DMS79 treated with DMSO at 0.1 percent for 48 hours (cell line): Measurements from ENCODE around the gene SPECC1.

Experiments
- DNase-seq: peaks from one replicate; lab custom pipeline; 2025; lab: John Stamatoyannopoulos, UW

The SPECC1 gene

DNA sequence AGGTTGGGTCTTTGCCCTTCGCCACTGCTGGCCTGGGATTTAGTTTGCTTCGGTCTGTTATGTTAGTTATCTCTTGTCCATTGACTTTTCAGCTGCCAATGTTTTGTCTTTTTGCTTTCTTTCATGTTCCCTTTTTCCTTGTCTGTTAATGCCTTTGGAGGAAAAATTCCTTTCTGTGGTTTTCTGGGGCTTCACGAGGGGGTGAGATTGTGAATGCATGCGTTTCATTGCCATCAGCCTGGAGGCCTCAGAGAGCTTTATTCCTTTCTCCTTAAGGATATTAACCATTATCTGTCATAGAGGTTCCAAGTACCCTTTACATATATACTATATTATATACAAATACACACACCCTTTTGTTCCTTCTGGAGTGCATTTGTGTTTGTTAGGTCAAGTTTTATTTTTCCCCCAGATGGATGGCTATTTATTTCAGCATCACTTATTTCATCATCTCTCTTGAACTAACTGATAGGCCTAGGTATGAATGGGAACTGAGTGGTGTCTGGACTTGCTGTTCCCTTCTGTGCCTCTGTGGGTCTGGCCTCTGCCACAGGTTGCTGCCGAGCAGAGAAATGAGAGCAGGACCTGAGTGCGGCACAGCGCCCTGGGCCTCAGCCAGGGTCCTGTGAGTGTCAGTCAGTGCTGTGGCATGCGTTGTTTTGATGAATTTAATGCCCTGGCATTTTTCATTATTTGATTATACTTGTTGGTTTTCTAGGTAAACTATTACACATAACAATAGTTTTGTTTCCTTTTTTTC lies 264.8 kb downstream of the SPECC1 start:
- DNase-seq: no peak

DNA sequence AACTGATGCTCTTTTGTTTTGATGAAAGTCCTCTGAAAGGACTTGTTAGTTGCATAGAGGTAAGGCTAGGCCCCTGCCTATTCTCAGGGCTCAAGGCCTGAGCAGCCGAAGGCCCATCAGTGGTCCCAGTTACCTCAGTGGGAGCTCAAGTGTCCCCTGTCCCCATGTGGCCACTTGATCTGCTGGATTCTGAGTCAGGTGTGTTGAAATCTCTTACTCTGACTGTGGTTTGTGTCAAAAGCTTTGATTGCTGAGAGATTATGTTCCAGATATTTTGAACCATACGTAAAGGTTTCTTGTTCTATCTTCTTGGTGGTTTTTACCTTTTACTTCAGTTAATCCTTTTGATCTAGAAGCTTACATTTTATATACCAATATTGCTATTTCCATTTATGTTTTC lies 266.5 kb downstream of the SPECC1 start:
- DNase-seq: no peak

DNA sequence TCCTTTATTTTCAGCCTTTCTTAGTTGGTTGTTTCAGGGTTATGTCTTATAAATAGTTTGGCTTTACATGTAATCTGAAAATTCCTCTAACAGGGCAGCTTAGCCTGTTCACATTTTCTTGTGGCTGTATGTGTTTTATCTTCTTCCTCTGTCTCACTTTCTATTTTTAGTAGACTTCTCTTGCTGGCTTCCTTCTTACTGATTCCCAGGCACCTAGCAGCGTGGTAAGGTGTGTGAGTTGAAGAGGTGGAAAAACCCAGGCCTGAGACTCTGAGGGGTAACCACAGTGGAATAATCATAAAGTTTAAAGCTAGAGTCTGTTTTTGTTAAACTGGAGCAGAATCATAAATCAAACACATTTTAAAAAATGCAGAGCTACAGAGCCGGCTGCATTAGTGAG lies 267.3 kb downstream of the SPECC1 start:
- DNase-seq: no peak

DNA sequence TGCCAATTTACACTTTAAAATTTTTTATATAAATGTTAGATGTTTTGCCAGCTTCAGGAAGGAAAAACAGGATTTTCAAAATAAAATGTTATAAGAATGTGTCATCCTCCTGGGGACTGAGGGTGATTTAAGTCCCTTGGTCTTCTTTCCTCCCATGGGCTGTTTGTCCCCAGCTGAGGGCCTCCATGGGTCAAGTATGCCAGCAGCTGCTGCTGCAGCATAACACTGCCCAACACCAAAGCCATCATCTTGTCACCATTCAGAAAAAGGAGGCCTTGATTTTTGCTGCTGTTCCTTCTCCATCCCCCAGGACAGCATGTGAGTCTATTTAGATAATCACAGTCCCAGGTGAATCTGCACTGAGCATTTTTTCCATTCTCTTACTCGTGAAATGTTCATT lies 269.6 kb downstream of the SPECC1 start:
- DNase-seq: no peak

DNA sequence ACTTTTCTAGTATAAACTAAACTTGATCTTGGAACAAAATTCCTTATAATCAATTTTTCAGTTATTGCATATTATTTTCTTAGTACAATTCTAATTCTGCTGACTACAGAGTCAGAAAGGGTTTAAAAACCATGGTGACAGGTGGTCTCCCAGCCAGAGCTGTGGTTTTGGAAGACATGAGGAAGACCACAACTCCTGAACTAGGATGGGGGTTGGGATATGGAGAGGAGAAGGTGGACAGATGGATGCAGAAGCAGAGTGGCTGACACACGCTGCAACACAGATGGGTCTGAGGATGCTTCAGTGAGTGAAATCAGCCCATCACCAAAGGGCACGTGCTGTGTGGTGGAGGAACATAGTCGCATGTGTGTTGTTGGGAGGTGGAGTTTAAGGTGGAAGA lies 270.5 kb downstream of the SPECC1 start:
- no peak for DNase-seq

- DNase-seq: no peak
Measured at GRCh38 chr17:20280051-20280450, 270.9 kb downstream of the SPECC1 start.

DNA sequence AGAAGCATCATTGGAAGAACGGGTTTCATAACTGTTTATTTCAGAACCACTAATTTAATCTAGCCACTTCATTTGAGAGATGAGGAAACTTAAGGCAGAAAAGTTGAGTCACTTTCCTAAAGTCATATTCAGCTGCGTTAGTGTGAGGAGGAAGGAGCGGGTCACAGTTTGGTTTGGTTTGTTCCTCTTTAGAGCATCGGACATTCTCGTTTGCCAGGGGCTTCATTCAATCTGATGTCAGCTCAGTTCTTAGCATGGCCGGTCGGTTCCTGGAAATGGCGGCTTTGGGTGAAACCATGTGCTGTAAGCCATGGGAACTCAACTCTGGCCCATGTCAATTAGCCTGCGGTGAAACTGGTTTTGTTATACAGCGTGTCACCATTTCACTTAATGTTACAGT lies 271.7 kb downstream of the SPECC1 start:
- DNase-seq: no peak

DNA sequence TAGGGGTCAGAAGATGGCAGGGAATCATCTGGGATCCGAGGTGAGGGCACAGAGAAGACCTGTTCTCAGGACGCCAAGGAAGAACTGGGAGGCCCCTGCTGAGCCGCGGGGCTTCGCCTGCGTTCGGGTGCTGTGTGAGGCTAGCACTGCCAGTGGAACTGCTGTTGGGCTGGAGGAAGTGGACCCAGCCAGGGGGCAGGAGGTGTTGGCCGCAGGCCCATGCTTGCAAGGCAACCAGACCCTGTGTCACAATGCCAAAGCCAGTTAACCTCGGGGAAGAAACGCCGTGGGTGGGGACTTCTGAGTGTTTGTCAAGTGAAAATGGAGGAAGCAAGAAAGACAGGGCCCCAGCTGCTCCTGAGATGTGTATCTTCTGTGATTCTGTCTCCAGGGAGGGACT lies 272.7 kb downstream of the SPECC1 start:
- DNase-seq: no peak

DNA sequence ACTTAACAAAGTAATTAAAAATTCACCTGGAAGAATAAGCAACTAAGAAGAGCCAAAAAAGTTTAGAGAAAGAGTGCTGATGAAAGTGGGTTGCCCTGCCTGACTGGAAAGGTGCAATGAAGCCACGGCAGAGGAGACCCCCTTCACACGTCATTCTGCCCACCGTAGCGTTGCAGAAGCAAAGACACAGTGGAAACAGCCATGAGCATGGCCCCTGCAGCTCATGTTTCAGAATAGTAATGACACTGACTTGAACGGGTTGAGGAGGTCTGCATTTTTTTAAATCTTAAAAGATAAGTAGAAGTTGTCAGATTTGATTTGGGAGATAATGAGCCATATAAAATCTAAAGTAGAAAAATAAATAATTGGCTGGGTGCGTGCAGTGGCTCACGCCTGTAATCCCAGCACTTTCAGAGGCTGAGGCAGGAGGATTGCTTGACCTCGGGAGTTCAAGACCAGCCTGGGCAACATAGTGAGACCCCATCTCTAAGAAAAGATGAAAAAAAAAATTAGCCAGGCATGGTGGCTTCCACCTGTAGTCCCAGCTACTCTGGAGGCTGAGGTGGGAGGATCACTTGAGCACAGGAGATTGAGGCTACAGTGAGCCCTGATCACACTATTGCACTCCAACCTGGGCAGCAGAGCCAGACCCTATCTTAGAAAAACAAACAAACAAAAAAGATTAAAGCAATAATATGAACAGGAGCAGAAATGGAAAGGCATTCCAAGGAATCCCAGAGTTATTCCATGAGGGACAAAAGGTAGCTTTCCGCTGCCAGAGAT lies 273.6 kb downstream of the SPECC1 start:
- no peak for DNase-seq

- DNase-seq: no peak
Measured at GRCh38 chr17:20284022-20284421, 274.9 kb downstream of the SPECC1 start.

DNA sequence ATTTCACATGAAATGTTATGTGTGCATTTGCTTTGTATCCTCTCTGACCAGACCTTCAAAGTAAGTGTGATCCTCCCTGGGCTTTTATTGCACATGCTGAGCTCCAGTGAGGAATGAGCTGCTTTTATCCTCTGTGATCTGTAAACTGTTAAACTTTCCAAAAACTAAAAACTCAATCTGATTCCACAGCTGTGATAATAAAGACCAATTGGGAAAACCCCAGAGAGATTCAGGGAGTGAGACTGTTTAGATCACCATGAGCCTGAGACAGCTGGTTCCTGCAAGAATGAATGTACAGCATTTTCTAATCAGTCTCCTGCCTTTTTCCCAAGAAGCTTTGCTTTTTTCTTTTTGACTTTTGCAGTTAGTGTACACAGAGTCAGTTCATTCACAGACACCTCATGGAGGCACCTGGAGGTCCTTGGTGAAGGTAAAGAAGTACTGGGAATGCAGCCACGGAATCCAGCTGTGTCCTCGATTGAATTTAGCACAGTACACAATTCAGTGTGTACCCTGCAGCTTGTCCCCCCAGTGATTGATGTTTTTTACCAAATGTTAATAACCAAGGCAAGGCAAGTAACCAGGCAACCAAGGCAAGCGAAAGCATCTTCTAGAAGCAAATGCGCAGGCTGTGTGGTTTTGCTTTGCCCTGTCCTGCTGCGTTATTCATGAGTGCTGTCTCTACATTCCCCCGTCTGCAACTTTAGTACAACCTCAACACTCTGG lies 275.6 kb downstream of the SPECC1 start:
- DNase-seq: no peak

DNA sequence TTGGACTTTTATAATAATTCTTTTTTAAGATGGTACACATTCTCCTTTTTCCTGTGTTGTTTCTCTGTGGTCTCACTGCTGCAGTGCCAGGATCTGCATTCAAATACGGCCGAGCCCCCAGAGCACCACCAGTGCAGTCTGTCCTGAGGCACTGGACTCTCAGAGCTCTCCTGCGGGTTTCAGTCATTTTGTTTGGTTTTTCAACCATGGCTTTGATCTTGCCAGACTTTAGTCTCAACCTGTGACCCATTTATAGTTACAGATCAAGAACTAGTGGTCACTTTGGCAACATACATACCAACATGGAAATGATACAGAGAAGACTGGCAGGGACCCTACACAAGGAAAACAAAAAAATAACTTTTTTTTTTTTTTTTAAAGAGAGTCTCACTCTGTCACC lies 280.8 kb downstream of the SPECC1 start:
- no peak for DNase-seq

- DNase-seq: no peak
Measured at GRCh38 chr17:20291853-20292252, 282.7 kb downstream of the SPECC1 start.

GRCh38 chr17:20293501-20293900 lies 284.3 kb downstream of the SPECC1 start:
- DNase-seq: no peak

DNA sequence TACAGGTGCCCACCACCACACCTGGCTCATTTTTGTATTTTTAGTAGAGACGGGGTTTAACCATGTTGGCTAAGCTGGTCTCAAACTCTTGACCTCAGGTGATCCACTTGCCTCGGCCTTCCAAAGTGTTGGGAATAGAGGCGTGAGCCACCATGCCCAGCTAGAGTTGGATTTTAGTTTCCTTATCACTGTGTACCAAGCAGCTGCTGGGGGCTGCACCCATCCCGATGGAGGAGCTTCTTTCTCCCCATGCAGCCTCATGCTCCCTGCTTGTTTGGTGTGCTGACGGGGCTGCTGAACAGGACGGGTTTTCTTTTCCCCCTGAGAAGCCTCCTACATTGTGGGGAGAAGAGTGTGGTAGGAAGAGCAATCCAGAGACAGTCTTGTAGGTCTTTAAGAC lies 285.0 kb downstream of the SPECC1 start:
- no peak for DNase-seq

DNA sequence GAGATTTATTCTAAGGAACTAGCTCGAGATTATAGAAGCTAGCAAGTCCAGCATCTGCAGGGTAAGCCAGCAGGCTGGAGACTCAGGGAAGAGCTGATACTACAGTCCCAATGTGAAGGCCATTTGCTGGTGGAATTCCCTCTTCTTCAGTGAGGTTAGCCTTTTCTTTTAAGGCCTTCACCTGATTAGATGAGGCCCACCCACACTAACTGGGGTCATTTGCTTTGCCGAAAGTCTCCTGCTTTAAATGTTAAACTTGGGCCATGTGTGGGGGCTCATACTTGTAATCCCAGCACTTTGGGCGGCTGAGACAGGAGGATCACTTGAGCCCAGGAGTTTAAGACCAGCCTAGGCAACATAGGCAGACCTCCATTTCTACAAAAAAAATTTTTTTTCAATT lies 289.9 kb downstream of the SPECC1 start:
- DNase-seq: no peak

DNA sequence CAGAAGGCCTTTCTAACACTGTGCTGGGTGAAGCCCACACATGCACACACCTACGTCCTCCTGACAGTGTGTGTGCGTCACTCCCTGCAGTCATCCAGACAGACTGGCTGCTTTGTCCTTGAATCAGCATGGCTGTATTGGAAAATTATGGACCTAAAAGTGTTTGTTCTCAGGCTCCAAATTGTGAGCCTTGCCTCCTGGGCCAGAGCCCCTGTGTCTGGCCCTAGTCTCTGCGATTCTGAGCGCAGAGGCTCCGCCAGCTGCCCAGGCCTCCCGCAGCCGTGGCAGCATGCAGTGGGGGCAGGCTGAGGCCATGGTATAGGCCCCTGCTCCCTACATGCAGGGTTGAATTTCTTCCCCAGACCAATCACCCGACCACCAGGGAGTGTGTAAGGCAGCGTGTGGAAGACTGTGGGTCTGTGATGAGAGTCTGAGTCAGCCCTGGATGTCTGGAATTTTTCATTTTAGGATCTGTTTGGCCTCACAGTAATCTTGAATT lies 291.3 kb downstream of the SPECC1 start:
- no peak for DNase-seq

DNA sequence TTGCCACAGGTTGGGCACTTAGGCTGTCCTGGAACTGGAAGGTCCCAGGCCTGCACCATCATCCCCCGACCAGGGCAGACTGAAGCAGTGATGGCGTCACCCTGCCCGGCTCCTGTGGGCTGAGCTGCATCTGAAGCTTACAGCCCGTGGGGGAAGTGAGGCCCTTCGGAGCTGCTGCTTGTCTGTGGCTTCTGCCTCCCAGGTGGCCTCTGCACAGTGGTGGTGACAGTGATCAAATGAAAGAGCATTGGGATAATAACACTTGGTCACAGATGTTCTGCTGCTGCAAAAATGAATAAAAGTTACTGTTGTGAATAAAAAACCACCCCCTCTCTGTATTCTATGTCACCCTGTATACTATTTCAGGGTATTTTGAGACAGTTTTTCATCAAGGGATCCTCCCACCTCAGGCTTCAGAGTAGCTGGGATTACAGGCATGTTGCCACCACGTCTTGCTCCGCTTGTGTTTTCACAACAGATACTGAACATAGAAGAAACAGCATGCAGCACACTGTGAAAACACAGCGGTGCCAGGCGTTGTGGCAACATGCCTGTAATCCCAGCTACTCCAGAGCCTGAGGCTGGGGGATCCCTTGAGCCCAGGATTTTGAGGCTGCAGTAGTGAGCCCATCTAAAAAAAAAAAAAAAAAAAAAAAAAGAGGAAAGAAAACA lies 293.2 kb downstream of the SPECC1 start:
- no peak for DNase-seq

- DNase-seq: no peak
Measured at GRCh38 chr17:20304961-20305360, 295.8 kb downstream of the SPECC1 start.

GRCh38 chr17:20306924-20307323 lies 297.8 kb downstream of the SPECC1 start:
- no peak for DNase-seq

- DNase-seq: no peak
Measured at GRCh38 chr17:20307326-20307910, 298.3 kb downstream of the SPECC1 start.

- DNase-seq: no peak
Measured at GRCh38 chr17:20310481-20310880, 301.3 kb downstream of the SPECC1 start.
